ENCODE results near the gene GALNT18. TPM values are rescaled to one million over a fixed set of nuclear protein-coding genes. Genes with fewer than 3 reads are reported as not detected.

The GALNT18 gene
- total RNA-seq, 3 donors from 2014 or later = 14.7 to 25.9 (median 16.4) TPM

DNA sequence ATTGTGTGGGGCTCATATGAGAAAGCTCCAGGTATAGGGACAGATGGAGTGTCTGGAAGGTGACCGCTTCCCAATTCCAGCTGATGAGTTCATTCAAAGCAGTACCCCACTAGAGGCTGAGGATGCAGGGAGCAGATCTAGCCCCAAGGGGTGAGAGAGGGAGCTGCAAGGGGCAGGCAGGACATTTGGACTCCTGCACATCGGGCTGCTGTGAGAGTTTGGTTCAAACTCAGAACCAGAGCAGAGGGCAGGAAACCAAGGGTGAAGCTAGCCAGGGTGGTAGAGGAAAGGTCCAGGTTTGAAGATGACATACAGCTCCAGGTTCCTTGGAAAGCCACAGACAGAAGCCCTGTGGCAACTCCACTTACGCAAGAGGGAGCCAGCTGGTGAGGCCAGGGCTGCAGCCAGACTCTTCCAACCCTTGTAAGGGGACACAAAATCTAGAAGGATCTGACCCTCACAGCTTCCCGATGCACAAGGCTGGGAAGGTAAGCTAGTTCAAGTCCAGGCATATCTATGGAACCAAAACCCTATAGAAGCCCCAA lies 270.7 kb downstream of the GALNT18 start:
- Histone ChIP-seq H3K4me1 (no peaks in the 10 kb centered on the region), H3K36me3 (no peaks in the 10 kb centered on the region), H3K4me3 (no peak overlapping the region), H3K27me3 (no peaks in the 10 kb centered on the region), H3K27ac (no peak overlapping the region), H3K9me3 (no peaks in the 10 kb centered on the region)
- TF ChIP-seq, protein P1, sequence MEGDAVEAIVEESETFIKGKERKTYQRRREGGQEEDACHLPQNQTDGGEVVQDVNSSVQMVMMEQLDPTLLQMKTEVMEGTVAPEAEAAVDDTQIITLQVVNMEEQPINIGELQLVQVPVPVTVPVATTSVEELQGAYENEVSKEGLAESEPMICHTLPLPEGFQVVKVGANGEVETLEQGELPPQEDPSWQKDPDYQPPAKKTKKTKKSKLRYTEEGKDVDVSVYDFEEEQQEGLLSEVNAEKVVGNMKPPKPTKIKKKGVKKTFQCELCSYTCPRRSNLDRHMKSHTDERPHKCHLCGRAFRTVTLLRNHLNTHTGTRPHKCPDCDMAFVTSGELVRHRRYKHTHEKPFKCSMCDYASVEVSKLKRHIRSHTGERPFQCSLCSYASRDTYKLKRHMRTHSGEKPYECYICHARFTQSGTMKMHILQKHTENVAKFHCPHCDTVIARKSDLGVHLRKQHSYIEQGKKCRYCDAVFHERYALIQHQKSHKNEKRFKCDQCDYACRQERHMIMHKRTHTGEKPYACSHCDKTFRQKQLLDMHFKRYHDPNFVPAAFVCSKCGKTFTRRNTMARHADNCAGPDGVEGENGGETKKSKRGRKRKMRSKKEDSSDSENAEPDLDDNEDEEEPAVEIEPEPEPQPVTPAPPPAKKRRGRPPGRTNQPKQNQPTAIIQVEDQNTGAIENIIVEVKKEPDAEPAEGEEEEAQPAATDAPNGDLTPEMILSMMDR (IDR thresholded peaks at IDR 0.05) = no peak
- TF ChIP-seq POLR2AphosphoS5 (IDR thresholded peaks at IDR 0.05) (no peak), POLR2A (IDR thresholded peaks at IDR 0.05) (no peak)
- intact Hi-C loops (cut with DNase I; ENCODE audit: low total_unique reads) = no loop called here
- DNase-seq (ENCODE audit: low spot score in 2 of 2) = no peak

DNA sequence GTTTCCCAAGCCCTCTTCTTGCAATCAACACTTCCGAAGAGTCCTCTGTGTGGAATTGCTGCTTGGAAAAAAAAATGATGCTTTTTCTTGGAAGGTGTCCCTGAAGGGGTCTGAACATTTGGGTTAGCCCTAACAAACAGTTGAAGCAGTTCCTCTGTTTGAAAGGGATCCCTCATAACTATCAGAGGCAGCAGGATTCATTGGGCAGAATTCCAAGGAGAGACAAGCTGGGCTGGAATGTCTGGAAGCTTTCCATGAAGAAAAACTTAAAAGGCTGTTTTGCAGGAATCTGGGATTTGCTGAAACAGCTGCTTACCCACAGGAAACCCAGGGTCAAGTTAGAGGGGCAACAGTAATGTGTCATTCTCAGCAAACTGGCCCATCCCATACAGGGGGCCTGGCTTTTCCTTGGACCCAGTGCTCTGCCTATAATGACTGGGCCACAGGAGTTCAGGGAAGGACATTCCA lies 271.9 kb downstream of the GALNT18 start:
- no peaks in the 10 kb centered on the region for H3K4me1 ChIP-seq
- H3K9me3 ChIP-seq = no peaks in the 10 kb centered on the region
- no peaks in the 10 kb centered on the region for H3K27me3 ChIP-seq
- DNase-seq (ENCODE audit: low spot score in 2 of 2) = no peak
- no peak for TF ChIP-seq POLR2AphosphoS5 (IDR thresholded peaks at IDR 0.05)
- TF ChIP-seq, protein P1 (IDR thresholded peaks at IDR 0.05) = no peak
- TF ChIP-seq POLR2A (IDR thresholded peaks at IDR 0.05) = no peak
- H3K4me3 ChIP-seq = no peak overlapping the region
- no peaks in the 10 kb centered on the region for H3K36me3 ChIP-seq
- intact Hi-C loops (cut with DNase I; ENCODE audit: low total_unique reads) = no loop called here
- H3K27ac ChIP-seq = peak overlapping the region in 1 of 2 donors; percentile 3

DNA sequence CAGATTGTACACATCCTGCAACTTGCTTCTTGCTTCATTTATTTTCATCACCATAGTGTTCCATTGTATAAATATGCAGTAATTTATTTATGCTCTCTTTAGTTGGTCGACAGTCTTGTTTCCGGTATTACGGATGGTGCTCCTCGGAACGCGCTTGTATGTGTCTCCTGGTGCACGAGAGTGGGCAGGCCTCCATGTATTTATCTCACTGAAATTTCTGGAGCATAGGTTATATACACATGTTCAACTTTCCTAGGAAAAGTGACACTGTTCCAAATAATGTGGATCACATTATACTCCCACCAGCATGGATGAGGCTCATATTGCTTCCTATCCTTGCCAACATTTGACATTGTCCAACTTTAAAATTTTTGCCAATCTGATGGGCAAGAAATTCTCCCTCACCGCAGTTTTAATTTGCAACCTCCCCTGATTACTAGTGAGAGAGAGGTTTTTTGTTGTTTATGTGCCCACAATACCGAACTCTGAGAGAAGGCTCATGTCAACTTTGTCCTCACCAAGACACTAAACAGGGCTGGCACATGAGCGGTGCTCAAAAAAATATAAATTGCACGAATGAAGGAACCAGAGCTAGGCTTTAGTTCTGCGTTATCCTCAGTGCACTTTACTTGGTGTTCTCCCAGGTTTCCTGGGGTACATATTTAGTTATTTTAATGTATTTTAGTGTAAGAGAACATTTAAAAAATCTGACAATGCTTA lies 272.5 kb downstream of the GALNT18 start:
- no peaks in the 10 kb centered on the region for H3K27me3 ChIP-seq
- intact Hi-C loops (cut with DNase I; ENCODE audit: low total_unique reads) = no loop called here
- no peak for TF ChIP-seq POLR2A (IDR thresholded peaks at IDR 0.05)
- no peak for TF ChIP-seq POLR2AphosphoS5 (IDR thresholded peaks at IDR 0.05)
- TF ChIP-seq, protein P1 (IDR thresholded peaks at IDR 0.05) = no peak
- H3K36me3 ChIP-seq = no peaks in the 10 kb centered on the region
- H3K4me3 ChIP-seq = no peak overlapping the region
- no peaks in the 10 kb centered on the region for H3K4me1 ChIP-seq
- H3K9me3 ChIP-seq = no peaks in the 10 kb centered on the region
- DNase-seq (ENCODE audit: low spot score in 2 of 2) = no peak
- no peak overlapping the region for H3K27ac ChIP-seq

DNA sequence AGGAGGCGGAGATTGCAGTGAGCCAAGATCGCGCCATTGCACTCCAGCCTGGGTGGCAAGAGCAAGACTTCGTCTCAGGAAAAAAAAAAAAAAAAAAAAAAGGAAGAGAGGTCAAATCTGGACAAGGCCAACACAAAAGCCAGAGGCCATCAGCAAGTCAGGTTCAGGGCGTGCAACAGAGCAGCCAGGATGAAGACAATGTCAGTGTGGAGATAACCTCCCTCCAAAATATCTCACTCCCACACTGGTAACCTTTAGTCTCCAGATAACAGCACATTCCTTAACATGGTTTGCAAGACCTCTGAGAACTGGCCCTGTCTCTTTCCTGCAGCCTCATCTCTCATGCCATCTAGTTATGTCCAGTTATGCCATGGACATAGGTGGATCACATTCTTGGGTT lies 273.5 kb downstream of the GALNT18 start:
- TF ChIP-seq POLR2AphosphoS5 (IDR thresholded peaks at IDR 0.05) (no peak), POLR2A (IDR thresholded peaks at IDR 0.05) (no peak)
- TF ChIP-seq, protein P1 (IDR thresholded peaks at IDR 0.05) = no peak
- Histone ChIP-seq H3K27ac (no peak overlapping the region), H3K9me3 (no peaks in the 10 kb centered on the region), H3K4me1 (no peaks in the 10 kb centered on the region), H3K36me3 (no peaks in the 10 kb centered on the region), H3K4me3 (no peak overlapping the region), H3K27me3 (no peaks in the 10 kb centered on the region)
- intact Hi-C loops (cut with DNase I; ENCODE audit: low total_unique reads) = no loop called here
- DNase-seq (ENCODE audit: low spot score in 2 of 2) = no peak

DNA sequence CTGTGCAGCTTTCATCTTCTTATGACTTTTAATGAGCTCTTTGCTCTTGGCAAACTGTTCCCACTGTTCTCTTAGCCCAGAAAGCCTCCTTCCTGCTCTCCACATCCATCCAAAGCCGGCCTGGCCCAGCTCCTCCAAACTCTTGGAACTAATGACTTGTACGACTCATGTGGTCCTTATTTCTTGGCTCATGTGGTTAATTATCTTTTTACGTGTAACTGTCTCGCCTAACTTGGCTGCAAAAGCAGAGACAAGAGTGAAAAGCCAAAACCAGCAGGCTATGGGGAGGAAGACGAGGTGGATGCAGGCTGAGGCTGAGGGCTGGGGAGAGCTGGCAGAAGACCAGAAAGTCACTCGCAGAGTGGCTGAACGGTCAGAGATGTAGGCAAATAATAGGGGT lies 274.2 kb downstream of the GALNT18 start:
- DNase-seq (ENCODE audit: low spot score in 2 of 2) = no peak
- Histone ChIP-seq H3K4me1 (no peaks in the 10 kb centered on the region), H3K27me3 (no peaks in the 10 kb centered on the region), H3K36me3 (no peaks in the 10 kb centered on the region), H3K27ac (no peak overlapping the region), H3K4me3 (no peak overlapping the region), H3K9me3 (no peaks in the 10 kb centered on the region)
- intact Hi-C loops (cut with DNase I; ENCODE audit: low total_unique reads) = no loop called here
- no peak for TF ChIP-seq POLR2AphosphoS5 (IDR thresholded peaks at IDR 0.05)
- TF ChIP-seq POLR2A (IDR thresholded peaks at IDR 0.05) = no peak
- TF ChIP-seq, protein P1 (IDR thresholded peaks at IDR 0.05) = no peak

Measured in breast epithelium (tissue), 4 donors.